GM12878 (cell line): ENCODE results near the gene METTL15. TPM values are rescaled to one million over a fixed set of nuclear protein-coding genes. Genes with fewer than 3 reads are reported as not detected.
A peak's percentile ranks its signal among the peaks of the same experiment; 100 is the strongest.

ENCODE experiments used
- ATF2 ChIP-seq: IDR thresholded peaks from 2 replicates; pipeline ENCODE4 v1.6.1; 2012; ENCODE audit warnings: low read length, inconsistent platforms
- BMI1 ChIP-seq: fragments of 450-650 bp; IDR thresholded peaks from 2 replicates; pipeline ENCODE4 v1.6.1; 2016; ENCODE audit warnings: mild to moderate bottlenecking, moderate library complexity, borderline replicate concordance
- CEBPB ChIP-seq, 2 experiments: fragments of 150-350 bp in 1 of 2; IDR thresholded peaks; 2 replicates each; pipeline ENCODE4 v1.6.1; 2012 to 2014; ENCODE audit warnings: low read depth in 2 of 2, low read length in 2 of 2, borderline replicate concordance in 1 of 2, inconsistent platforms in 1 of 2
- CREM ChIP-seq: IDR thresholded peaks from 2 replicates; pipeline ENCODE4 v1.6.1; 2014; ENCODE audit warnings: antibody characterized with exemption, low read depth
- EP300 ChIP-seq, 2 experiments: fragments of 150-350 bp in 1 of 2; IDR thresholded peaks; 2 replicates each; pipeline ENCODE4 v1.6.1; 2011 to 2012; ENCODE audit warnings: low read depth in 2 of 2, low read length in 2 of 2, borderline replicate concordance in 1 of 2, improper control_type of control experiment in 1 of 2, inconsistent platforms in 1 of 2; ENCODE audit not compliant: control insufficient read depth in 1 of 2
- HDAC6 ChIP-seq: fragments of 200-600 bp; sonication (generic); IDR thresholded peaks from one replicate; pipeline ENCODE4 v1.8.0; 2017; ENCODE audit warnings: antibody characterized with exemption; ENCODE audit not compliant: unreplicated experiment
- IKZF1 ChIP-seq: fragments of 450-650 bp; conservative IDR thresholded peaks from 2 replicates; pipeline ENCODE4 v1.6.1; 2017; ENCODE audit warnings: antibody characterized with exemption, mild to moderate bottlenecking
- MAX ChIP-seq: IDR thresholded peaks from 2 replicates; pipeline ENCODE4 v1.6.1; 2012; ENCODE audit warnings: low read depth, low read length, improper control_type of control experiment
- NFXL1 ChIP-seq: fragments of 450-650 bp; IDR thresholded peaks from 2 replicates; pipeline ENCODE4 v1.6.1; 2017; ENCODE audit warnings: antibody characterized with exemption, mild to moderate bottlenecking, borderline replicate concordance
- NFYB ChIP-seq: IDR thresholded peaks from 2 replicates; pipeline ENCODE4 v1.6.1; 2011; ENCODE audit warnings: low read depth, mild to moderate bottlenecking, low read length, improper control_type of control experiment, moderate library complexity; ENCODE audit not compliant: insufficient read depth
- NRF1 ChIP-seq: conservative IDR thresholded peaks from 2 replicates; pipeline ENCODE4 v1.6.1; 2011; ENCODE audit warnings: mild to moderate bottlenecking, low read depth, low read length, improper control_type of control experiment
- PKNOX1 ChIP-seq: fragments of 450-650 bp; IDR thresholded peaks from 2 replicates; pipeline ENCODE4 v1.6.1; 2016; ENCODE audit warnings: mild to moderate bottlenecking
- POLR2AphosphoS2 ChIP-seq: IDR thresholded peaks from 2 replicates; pipeline ENCODE4 v1.6.1; 2011; ENCODE audit warnings: low read depth, mild to moderate bottlenecking, low read length, improper control_type of control experiment, moderate library complexity
- RBBP5 ChIP-seq: fragments of 200-600 bp; sonication (generic); conservative IDR thresholded peaks from 2 replicates; pipeline ENCODE4 v1.6.1; 2016
- REST ChIP-seq: IDR thresholded peaks from 2 replicates; pipeline ENCODE4 v1.6.1; 2012; ENCODE audit warnings: mild to moderate bottlenecking, low read depth, low read length
- SP1 ChIP-seq: IDR thresholded peaks from one replicate; pipeline ENCODE4 v1.6.1; 2011; ENCODE audit warnings: low read depth, low read length
- SPI1 ChIP-seq: IDR thresholded peaks from 2 replicates; pipeline ENCODE4 v1.6.1; 2011; ENCODE audit warnings: low read depth, mild to moderate bottlenecking, low read length, moderate library complexity, borderline replicate concordance; ENCODE audit not compliant: insufficient read depth
- SREBF1 ChIP-seq: IDR thresholded peaks from 2 replicates; pipeline ENCODE4 v1.6.1; 2012; ENCODE audit warnings: mild to moderate bottlenecking, low read length
- WRNIP1 ChIP-seq: IDR thresholded peaks from 2 replicates; pipeline ENCODE4 v1.6.1; 2011; ENCODE audit warnings: low read depth, low read length, improper control_type of control experiment, borderline replicate concordance
- YY1 ChIP-seq: IDR thresholded peaks from 2 replicates; pipeline ENCODE4 v1.6.1; 2011; ENCODE audit warnings: low read depth, mild to moderate bottlenecking, low read length
- ZNF207 ChIP-seq: fragments of 450-650 bp; IDR thresholded peaks from 2 replicates; pipeline ENCODE4 v1.6.1; 2014; ENCODE audit warnings: antibody characterized with exemption, mild to moderate bottlenecking, borderline replicate concordance
- polyA plus RNA-seq, 11 experiments: library from polyadenylated mRNA; depleted of rRNA in 4 of 11; unstranded in 6 of 11; stranded (reverse) in 5 of 11; fragments of >200 nt; fragmentation: Nextera tagmentation in 4 of 11; fragmentation: Illumina TruSeq in 1 of 11; extraction: Ambion mirVana in 4 of 11; extraction: Trizol in 1 of 11; gene quantifications; 1 replicate in 1 of 11; 2 replicates in 10 of 11; pipeline versions ENCODE4 v1.2.1 to v1.2.3, GENCODE V29; 2011 to 2016; ENCODE audit warnings: inconsistent platforms in 2 of 11, missing spikeins in 2 of 11, low read depth in 1 of 11
- total RNA-seq, 4 experiments: library from RNA; depleted of rRNA in 3 of 4; stranded (reverse); fragments of >200 nt in 3 of 4; fragmentation: Illumina TruSeq in 1 of 4; extraction: Trizol in 1 of 4; gene quantifications; 2 replicates each; pipeline versions ENCODE4 v1.2.1 to v1.2.3, GENCODE V29; 2013 to 2021

Gene METTL15
- total and polyA plus RNA-seq, 10 of the 15 experiments (the other 5 are each of a cell fraction or from before 2014, with no cell fraction given): 7.9 to 16.9 (median 14.4) TPM

GRCh38 chr11:28107750-28108618 is at the start of gene METTL15, which contains the start of gene KIF18A (continued):
- TF ChIP-seq PKNOX1: peak; percentile 79
- no peak for TF ChIP-seq NFXL1
- TF ChIP-seq IKZF1: peak; percentile 36; the same call in 1 of the 2 replicates
- TF ChIP-seq POLR2AphosphoS2: 0 out of 2 replicates have a peak, but pooled peaks have one; percentile 34
- peak; percentile 80 for TF ChIP-seq NRF1
- TF ChIP-seq SPI1: no peak
- TF ChIP-seq MAX: peak; percentile 81
- TF ChIP-seq BMI1: peak; percentile 98
- TF ChIP-seq RBBP5: 0 out of 2 replicates have a peak, but pooled peaks have one; percentile 17
- TF ChIP-seq SP1: peak; percentile 59
- TF ChIP-seq EP300 (IDR thresholded peaks at IDR 0.05; ENCODE audit: borderline replicate concordance in 1 of 2, control insufficient read depth in 1 of 2, low read depth in 2 of 2, low read length in 2 of 2): peak in 1 of 2 experiments; percentile 5; a peak in 1 of 4 replicates
- TF ChIP-seq HDAC6: no peak
- peak; percentile 90 for TF ChIP-seq CREM
- TF ChIP-seq REST: no peak
- TF ChIP-seq NFYB: peak; percentile 86
- TF ChIP-seq SREBF1: no peak
- no peak for TF ChIP-seq WRNIP1
- TF ChIP-seq CEBPB (IDR thresholded peaks at IDR 0.05; ENCODE audit: borderline replicate concordance in 1 of 2, low read depth in 2 of 2, low read length in 2 of 2): no peak
- no peak for TF ChIP-seq ATF2
- TF ChIP-seq ZNF207: 0 out of 2 replicates have a peak, but pooled peaks have one; percentile 53
- peak; percentile 88 for TF ChIP-seq YY1
